Measurements from ENCODE around the gene TTC33.
"Not testable (repeated sequence)": the region's sequence is repeated elsewhere in the genome, so short reads cannot be mapped to it uniquely, and the experiment has no call there.

The TTC33 gene

DNA sequence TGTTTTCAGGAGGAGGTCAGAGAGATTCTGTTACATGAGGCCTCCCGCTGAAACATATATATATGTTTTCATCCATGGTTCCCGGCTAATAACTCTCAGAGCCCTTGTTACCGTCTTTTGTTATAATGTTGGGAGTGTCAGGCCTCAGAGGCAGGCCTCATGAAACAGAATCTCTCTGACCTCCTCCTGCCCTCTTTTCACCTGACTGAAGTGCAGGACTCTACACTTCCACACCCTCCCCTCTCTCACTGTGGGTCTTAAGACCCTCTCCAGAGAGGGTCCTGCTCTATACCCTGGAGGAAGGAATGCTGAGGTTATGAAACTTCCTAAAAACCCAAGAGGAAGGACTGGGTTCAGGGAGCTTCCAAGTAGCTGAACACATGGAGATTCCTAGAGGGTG lies 104.6 kb downstream of the TTC33 start:
- DNase-seq: no peak

DNA sequence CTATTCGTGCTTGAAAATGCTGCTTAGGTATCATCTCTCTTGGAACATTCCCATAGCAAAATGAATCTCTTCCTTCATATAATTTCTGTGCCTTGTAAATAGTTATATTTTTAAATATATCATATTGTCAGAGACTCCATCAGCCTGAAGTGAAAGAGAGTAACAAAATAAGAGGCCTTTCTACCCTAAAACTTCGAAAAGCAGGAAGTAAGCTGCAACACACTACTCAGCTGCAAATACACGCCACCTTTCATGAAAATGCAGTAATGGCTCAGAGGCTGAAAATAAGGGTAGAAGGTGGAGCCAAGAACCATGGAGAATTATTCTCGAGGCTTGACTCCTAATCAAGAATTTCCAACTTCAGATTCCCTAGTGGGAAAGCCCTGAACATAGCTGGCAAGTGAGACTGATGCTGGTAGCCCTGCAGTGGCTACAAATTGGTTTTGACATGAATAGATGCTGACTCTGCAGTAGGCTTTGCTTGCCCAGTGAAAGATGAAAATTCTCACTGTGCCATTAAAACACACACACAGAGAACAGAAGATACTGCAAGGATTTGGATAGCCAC lies 106.2 kb downstream of the TTC33 start:
- DNase-seq: no peak

DNA sequence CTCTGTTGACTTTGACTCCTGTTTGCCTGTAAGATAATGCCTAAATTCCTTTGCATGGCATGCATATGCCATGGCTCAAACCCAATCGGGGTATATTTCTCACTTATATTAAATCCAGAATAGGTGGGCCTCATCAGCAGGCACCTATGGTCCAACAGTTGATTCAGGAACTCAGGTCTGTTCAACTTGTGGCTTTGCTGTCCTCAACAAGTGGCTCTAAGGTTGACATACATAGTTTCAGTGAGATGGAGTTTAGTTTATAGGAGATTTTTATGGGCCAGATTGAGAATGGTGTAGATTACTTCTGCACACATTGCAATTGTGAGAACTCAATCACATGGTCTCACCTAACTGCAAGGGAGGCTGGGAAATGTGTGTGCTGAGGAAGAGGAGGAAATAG lies 107.6 kb downstream of the TTC33 start:
- DNase-seq: no peak

DNA sequence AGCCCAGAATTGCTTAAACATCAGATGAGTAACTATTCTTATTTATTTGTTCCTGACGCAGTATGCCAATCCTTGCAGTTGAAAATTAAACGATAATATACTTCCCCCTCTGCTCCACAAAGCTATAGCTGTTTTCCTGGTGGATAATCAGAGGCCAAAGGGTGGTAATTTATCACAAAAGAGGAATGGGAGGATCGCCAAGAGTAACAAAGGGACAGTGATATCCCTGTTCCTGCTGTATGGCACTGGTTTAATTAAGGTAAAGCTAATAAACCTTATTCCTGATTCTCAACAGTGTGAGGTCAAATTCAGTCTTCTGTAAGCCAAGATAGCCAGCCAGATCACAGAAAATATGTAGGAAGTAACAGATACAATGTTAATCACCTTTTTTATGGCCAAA lies 109.5 kb downstream of the TTC33 start:
- DNase-seq: no peak

DNA sequence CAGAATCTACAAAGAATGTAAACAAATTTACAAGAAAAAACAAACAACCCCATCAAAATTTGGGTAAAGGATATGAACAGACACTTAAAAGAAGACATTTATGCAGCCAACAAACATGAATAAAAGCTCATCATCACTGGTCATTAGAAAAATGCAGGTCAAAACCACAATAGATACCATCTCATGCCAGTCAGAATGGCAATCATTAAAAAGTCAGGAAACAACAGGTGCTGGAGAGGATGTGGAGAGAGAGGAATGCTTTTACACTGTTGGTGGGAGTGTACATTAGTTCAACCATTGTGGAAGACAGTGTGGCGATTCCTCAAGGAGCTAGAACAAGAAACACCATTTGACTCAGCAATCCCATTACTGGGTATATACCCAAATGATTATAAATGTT lies 116.2 kb downstream of the TTC33 start:
- DNase-seq: not testable (repeated sequence)

DNA sequence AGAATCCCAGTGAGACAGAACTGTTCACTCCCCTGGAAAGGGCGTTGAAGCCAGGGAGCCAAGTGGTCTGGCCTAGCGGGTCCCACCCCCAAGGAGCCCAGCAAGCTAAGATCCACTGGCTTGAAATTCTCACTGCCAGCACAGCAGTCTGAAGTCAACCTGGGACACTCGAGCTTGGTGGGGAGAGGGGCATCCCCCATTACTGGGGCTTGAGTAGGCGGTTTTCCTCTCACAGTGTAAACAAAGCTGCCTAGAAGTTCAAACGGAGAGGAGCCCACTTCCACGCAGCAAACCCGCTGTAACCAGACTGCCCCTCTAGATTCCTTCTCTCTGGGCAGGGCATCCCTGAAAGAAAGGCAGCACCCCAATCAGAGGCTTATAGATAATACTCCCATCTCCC lies 121.2 kb downstream of the TTC33 start:
- no peak for DNase-seq

DNA sequence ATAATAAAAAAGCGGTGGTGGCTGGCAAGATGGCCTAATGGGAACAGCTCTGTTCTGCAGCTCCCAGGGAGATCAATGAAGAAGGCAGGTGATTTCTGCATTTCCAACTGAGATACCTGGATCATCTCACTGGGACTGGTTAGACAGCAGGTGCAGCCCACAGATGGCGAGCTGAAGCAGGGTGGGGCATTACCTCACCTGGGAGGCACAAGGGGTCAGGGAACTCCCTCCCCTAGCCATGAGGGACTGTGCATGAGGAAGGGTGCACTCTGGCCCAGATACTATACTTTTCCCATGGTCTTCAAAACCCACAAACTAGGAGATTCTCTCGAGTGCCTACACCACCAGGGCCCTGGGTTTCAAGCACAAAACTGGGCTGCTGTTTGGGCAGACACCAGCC lies 121.6 kb downstream of the TTC33 start:
- no peak for DNase-seq

DNA sequence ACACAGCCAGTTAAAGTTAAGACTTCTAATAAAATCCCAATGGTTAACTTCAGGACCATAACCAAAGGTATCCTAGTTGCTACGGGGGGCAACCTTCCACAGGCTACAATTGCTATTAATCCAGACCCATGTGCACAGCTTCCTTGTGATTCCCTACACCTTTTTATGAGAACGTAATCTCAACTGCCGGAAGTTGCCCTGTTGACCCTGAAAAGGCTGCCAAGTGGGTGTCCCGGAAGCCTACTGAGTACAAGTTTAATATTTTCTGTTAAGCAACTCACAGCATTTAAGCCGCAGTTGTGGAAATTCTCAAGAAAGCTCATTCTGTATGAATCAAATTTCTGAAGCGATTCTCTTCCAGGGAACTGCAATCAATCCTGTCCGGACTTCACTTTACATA lies 124.5 kb downstream of the TTC33 start:
- no peak for DNase-seq

DNA sequence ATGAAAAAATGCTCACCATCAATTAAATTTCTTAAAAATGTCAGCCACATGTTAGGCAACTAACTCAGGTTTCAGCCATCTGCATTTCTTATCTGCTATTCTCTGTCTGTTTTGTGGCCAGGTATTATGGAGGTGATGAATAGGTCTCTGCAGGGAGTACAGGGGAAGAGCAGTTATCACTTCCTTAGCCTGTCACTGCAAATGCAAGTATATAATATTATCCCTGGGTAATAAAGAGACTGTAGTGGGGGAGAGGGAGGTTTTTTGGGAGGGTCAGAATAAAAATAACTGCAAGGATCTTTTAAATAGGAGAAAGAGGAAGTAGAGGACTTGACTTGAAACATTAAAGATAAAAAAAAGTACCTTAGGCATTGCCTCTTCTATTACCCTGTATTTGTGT lies 125.6 kb downstream of the TTC33 start:
- no peak for DNase-seq

DNA sequence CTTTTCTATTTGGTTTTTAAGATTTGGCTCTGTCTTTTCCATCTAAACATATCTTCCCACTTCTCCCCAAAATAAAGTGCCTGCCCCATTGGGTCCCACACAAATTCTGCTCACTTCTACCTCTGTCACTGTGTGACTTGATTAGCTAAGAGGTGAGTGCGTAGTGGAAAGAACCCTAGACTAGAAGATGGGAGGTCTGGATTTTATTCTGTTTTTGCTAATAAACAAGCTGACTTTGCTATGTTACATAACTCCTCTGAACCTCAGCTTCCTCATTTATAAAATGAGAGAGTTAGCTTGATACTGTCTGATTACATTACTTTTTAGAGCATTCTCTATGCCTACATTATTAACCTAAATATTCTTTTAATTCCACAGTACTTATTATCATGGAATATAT lies 127.4 kb downstream of the TTC33 start:
- DNase-seq: no peak

DNA sequence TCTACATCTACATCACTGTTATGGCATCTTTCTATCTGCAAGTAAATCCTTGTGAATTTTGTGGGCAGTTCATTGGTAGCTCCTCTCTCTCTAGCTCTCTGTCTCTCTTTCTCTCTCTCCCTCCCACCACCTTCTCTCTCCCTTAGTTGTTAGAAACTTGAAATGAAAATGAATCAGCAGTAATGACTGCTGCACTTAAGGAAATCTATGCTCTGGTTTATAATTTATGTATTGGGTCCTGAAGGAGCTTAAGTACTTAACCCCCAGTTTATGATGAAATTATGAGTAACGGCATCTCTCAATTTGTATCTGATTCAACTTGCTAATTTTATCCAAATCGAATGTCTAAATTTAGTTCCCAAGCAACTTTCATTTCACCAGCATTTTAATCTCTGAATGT lies 128.1 kb downstream of the TTC33 start:
- no peak for DNase-seq

DNA sequence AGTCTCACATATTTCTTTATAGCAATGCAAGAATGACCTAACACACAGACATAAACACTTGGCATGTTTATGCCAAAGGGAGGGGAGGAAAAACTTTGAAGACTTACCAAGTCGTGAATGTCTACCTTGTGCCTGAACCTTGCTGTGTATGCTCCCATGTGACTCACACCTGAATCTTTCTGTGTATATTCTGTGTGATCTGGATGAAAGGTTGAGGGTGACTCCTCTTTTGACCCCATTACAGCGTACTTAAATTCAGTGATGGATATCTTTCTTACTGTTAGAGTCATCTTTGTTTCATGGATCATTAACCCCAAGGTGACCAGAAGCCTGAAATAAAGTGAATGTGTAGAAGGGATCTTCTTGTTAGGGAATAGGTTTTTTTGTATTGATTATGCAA lies 129.0 kb downstream of the TTC33 start:
- no peak for DNase-seq

DNA sequence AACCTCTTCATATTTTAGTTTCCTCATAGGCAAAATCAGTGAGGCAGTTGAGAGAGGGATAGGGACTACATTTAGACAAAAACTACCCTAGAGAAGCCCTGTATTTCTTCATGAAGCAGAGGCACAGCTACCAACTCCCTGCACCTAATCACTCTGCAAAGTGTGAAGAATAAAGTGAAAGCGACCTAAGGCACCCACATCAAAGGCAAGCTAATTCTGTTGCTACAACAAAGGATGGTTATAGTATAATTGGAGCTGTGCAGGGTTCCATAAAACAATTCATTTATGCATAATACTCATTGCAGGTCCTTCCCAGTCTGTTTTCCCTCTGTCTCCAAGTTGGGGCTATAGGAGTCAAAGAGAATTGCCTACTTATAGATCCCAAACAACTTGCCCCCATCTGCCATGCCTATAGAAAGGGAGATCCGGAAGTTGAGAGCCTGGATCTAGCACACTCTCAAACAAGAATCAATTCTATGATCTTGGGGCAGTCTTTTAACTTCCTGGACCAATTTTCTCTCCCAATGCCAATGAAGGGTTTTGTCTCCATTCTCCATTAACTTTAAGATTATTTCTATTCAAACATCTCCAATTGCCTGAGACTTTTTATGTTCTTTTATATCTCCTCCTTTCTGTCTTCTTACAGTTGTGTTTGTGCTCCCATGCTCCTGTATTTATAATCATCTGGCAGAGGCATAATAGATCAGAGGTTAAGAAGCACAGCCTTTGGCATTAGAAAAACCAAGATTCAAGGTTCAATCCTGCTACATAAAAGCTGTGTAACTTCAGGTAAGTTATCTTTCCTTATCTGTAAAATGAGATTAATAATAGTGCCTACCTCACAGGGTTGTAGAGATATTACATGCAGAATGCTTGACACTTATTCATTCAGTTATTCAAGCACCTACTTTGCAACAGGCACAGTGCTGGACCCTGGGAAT lies 132.0 kb downstream of the TTC33 start:
- peak in 1 of 4 experiments; percentile 1 for DNase-seq

DNA sequence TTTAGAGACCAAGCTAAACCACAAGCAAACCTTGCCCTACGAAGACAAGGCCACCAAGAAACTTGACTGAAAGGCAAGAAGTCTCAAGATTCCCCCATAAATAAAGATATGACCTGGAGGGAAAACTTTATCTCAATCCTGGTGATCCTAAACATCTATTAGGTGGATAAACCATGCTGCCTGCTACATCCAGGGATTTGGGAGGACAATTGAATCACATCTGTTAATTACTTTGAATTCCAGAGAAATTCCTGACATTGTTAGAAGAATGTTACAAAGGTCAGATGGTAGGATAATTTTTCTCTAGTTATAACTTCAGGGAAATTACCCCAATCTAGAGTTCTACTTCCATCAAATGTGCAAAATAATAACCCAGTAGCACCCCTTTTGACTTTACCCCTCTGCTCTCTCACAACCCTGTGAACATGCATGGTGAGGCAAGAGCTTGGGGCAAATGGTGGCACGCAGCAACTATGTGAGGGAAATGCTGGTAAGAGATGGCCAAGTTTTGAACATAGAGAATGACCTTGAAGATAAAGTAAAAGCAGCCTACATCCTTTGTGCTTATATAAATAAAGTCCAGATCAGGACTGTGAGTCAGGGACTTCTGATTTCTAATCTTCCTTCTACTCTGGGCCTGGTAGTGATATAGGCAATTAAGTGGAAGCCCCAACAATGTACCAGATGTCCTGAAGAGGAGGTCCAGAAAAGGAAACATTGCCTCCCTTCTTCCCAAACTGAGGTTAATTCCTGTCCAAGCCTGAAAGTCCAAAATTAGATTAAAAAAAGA lies 133.1 kb downstream of the TTC33 start:
- DNase-seq: no peak

DNA sequence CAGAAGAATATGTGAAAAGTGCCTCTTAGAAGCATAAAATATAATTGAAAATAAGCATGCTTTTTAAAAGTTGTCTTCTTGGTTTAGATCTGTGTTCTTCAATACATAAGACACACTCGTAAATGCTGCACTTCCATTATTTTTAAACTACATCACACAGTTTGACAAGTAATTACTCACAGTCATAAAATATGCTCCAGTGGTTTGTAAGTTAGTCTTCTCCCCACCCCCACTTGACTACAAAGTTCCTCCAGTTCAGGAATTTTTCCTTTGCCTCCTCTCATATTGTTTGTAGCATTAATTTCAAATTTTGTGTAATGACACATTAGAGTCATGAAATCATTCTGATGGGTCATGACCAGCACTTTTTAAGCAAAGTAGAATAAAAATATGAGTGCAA lies 136.3 kb downstream of the TTC33 start:
- DNase-seq: no peak

DNA sequence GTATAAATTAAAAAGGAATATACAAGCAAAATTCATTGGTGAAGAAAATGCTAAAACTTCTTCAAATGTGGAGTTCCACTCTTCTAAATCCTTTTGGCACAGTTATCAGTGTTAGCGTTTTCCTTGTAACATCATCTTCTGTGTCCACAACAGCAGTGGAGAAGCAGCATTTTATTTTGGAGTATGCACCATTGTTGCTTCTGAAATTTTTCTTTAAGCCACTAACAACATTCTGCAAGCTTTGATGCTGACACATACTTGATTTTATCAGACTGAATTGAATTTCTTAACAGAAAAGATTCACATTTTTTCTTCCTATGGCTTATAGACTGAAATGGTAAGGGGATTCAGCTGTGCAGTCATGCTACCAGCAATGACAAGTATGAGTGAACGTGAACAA lies 136.8 kb downstream of the TTC33 start:
- no peak for DNase-seq

DNA sequence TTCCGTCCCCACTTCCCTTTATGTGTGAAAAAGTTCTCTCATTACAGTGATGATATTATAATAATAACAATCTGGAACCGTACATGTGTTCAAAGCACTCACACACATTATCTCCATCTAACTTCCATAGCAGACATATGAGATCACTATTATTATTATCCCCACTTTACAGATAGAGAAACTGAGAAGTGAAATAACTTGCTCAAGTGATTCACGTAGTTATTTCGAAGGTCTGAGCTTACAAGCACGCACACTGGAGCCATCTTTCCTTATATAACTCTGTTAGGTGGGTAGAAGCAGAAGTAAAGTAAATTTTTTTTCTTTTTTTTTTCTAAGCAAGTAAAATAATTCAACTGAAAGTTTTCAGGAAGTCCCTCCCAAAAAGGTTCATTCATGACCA lies 139.0 kb downstream of the TTC33 start:
- no peak for DNase-seq

DNA sequence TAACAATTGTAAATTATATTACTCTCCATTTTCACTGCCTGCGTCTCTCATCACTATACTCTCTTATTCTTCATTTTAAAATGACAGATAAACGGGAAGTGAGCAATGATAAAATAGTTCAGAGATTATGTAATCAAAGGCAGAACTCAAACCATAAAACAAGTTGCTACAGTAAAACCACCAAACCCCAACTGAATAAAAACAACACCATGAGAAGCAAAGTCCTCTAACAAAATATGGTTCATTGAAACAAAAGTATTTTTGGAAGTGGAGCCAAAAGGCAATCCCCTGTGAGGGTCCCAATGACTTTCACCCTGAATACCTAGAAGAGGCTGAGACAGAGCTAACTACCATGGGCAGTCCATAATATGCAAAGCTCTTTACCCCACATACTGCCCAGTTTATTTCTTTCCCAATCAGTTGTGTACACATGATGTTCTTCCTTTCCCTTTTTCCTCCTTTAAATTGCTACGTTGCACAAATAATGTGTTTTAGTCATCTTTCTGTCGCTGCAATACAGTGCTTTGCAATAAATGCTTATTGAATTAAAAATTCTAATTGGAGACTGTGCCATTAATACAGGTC lies 140.1 kb downstream of the TTC33 start:
- DNase-seq: no peak

DNA sequence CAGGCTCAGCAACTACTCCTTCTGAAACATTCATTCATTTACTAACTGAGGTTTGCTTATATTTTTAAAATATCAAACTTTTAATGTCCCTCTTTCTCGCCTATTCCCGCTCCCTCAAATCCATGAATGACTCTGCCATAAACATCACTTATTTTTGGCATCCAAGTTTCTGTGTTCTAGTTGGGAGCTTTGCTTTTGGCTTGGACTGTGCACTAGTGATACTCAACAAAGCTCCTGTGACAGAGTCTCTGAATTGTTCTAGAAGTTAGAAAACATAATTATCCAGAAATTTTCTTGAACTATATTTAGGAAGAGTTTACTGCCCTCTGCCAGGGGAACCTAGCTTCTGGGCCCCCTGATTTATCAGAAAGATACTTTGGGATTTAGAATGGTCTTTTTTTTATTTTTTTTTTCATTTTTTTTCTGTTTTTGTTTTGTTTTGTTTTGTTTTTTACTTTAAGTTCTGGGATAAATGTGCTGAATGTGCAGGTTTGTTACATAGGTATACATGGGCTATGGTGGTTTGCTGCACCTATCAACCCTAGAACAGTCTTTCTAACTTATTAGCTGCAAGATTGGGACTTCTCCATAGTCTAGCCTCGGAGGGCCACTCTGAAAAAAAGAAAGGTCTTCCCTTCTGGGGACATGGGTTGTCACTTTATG lies 140.7 kb downstream of the TTC33 start:
- no peak for DNase-seq

DNA sequence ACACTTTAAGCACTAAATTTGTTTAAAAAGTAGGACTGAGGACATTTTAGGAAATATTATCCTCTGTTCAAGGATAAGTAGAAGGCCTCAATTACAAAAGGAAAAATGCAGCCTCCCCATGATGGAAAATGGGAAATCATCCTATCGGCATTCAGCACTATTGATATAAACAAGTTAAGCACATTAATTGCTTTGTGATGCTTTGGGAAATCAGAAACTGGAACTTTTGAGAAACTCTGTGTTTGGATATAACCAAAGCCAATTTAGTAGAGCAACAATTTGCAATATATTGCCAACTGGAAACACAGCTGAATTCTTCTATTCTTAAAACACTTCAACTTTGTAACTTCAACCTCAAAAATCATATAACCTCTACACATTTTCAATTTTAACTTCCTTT lies 141.3 kb downstream of the TTC33 start:
- no peak for DNase-seq

DNA sequence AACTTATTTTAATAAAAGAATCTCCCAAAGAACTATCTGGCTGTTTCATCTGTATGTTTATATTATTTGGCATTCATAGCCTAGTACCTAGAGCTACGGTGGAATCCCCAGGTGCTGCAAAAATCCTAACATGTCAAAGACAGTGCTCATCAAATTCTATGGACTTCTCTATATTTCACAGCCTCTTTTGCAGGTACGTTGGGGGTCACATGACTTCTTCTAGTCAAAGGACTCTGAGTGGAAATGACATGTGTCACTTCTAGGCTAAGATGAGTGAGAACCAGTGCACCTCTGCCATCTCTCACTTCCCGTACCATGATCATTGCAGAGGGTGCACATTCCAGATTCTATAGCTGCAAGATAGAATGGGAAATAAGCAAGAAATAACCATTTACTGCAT lies 148.6 kb downstream of the TTC33 start:
- DNase-seq: no peak

DNA sequence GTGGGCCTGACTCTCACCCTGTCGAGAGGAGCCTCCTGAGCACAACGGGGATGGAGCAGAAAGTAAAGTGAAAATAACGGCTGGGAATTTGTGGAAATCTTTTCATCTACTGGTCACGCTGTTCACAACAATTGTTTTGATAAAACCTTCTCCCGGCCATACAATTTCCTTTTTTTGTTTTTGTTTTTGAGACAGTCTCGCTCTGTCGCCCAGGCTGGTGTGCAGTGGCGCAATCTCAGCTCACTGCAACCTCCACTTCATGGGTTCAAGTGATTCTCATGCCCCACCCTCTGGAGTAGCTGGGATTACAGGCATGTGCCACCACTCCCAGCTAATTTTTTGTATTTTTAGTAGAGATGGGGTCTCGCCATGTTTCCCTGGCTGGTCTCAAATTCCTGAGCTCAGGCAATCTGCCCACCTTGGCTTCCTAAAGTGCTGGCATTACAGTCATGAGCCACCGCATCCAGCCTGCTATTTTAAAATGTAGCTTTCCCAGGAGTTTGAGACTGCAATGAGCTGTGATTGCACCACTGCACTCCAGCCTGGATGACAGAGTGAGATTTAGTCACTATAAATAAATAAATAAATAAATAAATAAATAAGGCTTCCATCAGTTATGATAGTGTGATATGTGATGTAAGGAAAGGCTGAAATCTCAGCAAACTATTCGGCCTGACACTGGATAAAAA lies 149.5 kb downstream of the TTC33 start:
- DNase-seq: no peak

Measured in activated CD4-positive, CD25-positive, alpha-beta regulatory T cell (primary cell).